ENCODE measurements around the gene PRORP.

- TF ChIP-seq CTCF (IDR thresholded peaks at IDR 0.05; ENCODE audit: low read length) (no peak), EZH2 (IDR thresholded peaks at IDR 0.05; ENCODE audit: borderline replicate concordance, low read length) (no peak)
Measured at GRCh38 chr14:35116242-35116641, 6.1 kb upstream of the PRORP start.

All from OCI-LY1 (cell line).